ENCODE data around the gene R3HDML. TPM values are rescaled to one million over a fixed set of nuclear protein-coding genes. Genes with fewer than 3 reads are reported as not detected.

The R3HDML gene
- total and polyA plus RNA-seq, 2 of the 13 experiments (the other 11 are each of a cell fraction or from before 2014, with no cell fraction given), result not detected

DNA sequence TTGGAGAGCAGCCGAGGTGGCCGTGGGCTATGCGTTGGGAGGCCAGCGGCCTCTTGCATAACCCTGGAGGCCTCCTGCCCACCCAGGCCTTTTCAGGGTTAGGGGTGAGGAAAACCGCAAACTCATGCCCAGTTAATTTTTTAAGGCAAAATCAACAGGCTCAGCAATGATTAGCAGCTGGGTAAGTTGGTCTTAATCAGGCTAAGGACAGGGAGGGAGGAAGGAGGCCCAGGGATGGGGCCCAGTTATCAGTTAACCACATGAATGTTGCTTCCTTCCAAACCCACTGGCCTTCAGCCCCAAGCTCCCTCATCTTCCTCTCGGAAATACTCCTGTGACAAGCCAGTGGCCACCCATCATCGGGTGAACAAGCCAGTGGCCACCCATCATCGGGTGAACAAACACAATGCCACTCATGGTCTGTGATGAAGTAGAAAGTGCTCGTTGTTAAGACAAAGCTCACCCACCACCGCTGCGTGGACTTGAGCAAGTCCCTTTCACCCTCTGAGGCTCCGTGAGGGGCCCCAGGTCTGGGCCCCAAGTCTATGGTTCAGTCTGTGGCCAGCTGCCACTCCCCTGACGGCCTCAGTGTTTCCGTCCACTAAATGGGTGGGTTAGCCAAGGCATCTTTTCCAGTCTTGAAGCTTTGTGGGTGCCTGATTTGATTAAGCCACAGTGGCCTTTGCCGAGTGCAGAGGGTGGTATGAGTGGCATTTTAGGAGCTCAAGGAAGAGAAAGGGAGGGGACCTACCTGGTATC is 58.0 kb downstream of the R3HDML start (continued):
- TF ChIP-seq ZHX1 (CRISPR knock-in tag; IDR thresholded peaks at IDR 0.05; ENCODE audit: low read depth) (no peak; the same call in 1 of the 2 replicates), ZC3H4 (CRISPR knock-in tag; IDR thresholded peaks at IDR 0.05; ENCODE audit: borderline replicate concordance) (no peak), TOE1 (CRISPR knock-in tag; IDR thresholded peaks at IDR 0.05) (peak; percentile 93), FOXA3 (CRISPR knock-in tag; IDR thresholded peaks at IDR 0.05) (peak; percentile 62), HES4 (CRISPR knock-in tag; IDR thresholded peaks at IDR 0.05; ENCODE audit: borderline replicate concordance) (peak; percentile 33; the same call in 1 of the 2 replicates), CBFB (CRISPR knock-in tag; IDR thresholded peaks at IDR 0.05) (peak; percentile 100), SUZ12 (IDR thresholded peaks at IDR 0.05; ENCODE audit: low read depth, low read length) (no peak), ZNF850 (CRISPR knock-in tag; conservative IDR thresholded peaks at IDR 0.05) (no peak; the same call in 1 of the 2 replicates), RAD51 (IDR thresholded peaks at IDR 0.05; ENCODE audit: borderline replicate concordance) (no peak), TRAFD1 (CRISPR knock-in tag; IDR thresholded peaks at IDR 0.05; ENCODE audit: borderline replicate concordance) (peak; percentile 96), ZBTB21 (CRISPR knock-in tag; IDR thresholded peaks at IDR 0.05) (no peak), UBTF (CRISPR knock-in tag; IDR thresholded peaks at IDR 0.05) (peak; percentile 94), PITX1 (CRISPR knock-in tag; IDR thresholded peaks at IDR 0.05) (peak; percentile 98)
- TF ChIP-seq, protein P1, sequence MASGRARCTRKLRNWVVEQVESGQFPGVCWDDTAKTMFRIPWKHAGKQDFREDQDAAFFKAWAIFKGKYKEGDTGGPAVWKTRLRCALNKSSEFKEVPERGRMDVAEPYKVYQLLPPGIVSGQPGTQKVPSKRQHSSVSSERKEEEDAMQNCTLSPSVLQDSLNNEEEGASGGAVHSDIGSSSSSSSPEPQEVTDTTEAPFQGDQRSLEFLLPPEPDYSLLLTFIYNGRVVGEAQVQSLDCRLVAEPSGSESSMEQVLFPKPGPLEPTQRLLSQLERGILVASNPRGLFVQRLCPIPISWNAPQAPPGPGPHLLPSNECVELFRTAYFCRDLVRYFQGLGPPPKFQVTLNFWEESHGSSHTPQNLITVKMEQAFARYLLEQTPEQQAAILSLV (CRISPR knock-in tag; IDR thresholded peaks at IDR 0.05; ENCODE audit: borderline replicate concordance), result peak; percentile 80; the same call in 1 of the 2 replicates

Data from HepG2 (cell line).